Epithelial cell of proximal tubule (primary cell): ENCODE data around the gene HMGB4. TPM values are rescaled to one million over a fixed set of nuclear protein-coding genes. Genes with fewer than 3 reads are reported as not detected.

Experiments used
- DNase-seq: peaks from one replicate; pipeline ENCODE4 v3.0.0-alpha.2; 2011; ENCODE audit warnings: low read depth
- H3K4me3 ChIP-seq: 2 replicates; pipeline ENCODE4 v1.5.1; 2011; ENCODE audit warnings: low read depth, mild to moderate bottlenecking, low read length
- CTCF ChIP-seq: conservative IDR thresholded peaks from 2 replicates; pipeline ENCODE4 v1.5.1; 2012; ENCODE audit warnings: low read depth, mild to moderate bottlenecking, low read length
- total RNA-seq: library from RNA; depleted of rRNA; stranded (reverse); fragments of >200 nt; gene quantifications from 2 replicates; pipeline ENCODE4 v1.2.3, GENCODE V29; 2015

The HMGB4 gene
- total RNA-seq, 1 donor from 2014 or later = not detected

DNA sequence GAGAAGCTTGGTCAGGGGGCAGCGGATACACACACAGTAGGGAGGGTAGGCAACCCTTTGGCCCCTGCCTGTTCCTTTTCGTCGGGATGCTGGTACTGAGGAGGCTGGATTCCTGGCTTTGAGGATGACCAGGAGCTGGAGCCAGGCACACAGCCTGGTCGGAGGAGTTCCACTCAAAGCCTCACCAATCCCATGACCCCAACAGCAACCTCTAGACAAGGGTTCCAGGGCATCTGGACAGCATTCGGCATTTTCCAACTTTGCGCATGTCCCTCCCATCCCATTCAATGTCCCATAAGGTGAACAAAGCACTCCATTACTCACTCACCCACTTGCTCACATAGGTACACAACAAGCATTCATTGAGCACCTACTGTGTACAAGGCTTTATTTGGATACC lies 42.6 kb upstream of the HMGB4 start:
- DNase-seq = no peak
- H3K4me3 ChIP-seq = no peak overlapping the region
- TF ChIP-seq CTCF = no peak

GRCh38 chr1:33822396-33822795 lies 41.5 kb upstream of the HMGB4 start:
- no peak for DNase-seq
- no peak for TF ChIP-seq CTCF

GRCh38 chr1:33823401-33823800 lies 40.5 kb upstream of the HMGB4 start:
- no peak for DNase-seq
- H3K4me3 ChIP-seq = no peak overlapping the region
- no peak for TF ChIP-seq CTCF

More at GRCh38 chr1:33822396-33822795, 41.5 kb upstream of the HMGB4 start:
- H3K4me3 ChIP-seq = no peak overlapping the region

GRCh38 chr1:33823830-33824229 lies 40.0 kb upstream of the HMGB4 start:
- no peak for TF ChIP-seq CTCF
- H3K4me3 ChIP-seq = no peak overlapping the region
- no peak for DNase-seq

DNA sequence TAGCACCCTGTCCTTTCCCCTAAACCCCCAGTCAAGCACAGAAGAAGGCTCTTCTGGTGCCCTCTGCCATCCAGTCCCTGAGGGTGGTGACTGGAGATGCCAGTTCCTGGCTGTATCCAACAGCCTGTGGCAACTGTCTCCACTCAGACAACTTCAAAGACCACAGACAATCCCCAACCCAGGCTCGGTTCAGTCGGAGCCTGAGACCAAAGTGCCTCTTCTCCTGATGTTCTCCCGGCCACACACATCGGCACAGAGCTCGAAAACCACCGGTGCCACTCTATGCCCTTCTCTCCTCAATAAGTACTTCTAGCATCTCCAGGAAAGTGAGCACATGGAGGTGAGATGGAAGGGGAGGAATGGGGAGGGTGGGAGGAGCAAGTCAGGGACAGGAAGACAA lies 39.6 kb upstream of the HMGB4 start:
- no peak for DNase-seq
- TF ChIP-seq CTCF = no peak
- no peak overlapping the region for H3K4me3 ChIP-seq

GRCh38 chr1:33824971-33825370 lies 38.9 kb upstream of the HMGB4 start:
- no peak for TF ChIP-seq CTCF
- H3K4me3 ChIP-seq = no peak overlapping the region
- no peak for DNase-seq

GRCh38 chr1:33825506-33825905 lies 38.4 kb upstream of the HMGB4 start:
- no peak for DNase-seq
- no peak overlapping the region for H3K4me3 ChIP-seq
- no peak for TF ChIP-seq CTCF
